Hindlimb muscle (tissue), 1 donor: Measurements from ENCODE around the gene C10orf105. TPM values are rescaled to one million over a fixed set of nuclear protein-coding genes. Genes with fewer than 3 reads are reported as not detected.

Experiments
- DNase-seq: peaks from one replicate; pipeline ENCODE4 v3.0.0-alpha.2; 2013
- polyA plus RNA-seq: library from polyadenylated mRNA; unstranded; fragments of 120-200 nt; gene quantifications from one replicate; pipeline ENCODE4 v1.2.1, GENCODE V29; 2013; ENCODE audit not compliant: insufficient read length

The C10orf105 gene
- polyA plus RNA-seq, 1 donor: 0.50 TPM

DNA sequence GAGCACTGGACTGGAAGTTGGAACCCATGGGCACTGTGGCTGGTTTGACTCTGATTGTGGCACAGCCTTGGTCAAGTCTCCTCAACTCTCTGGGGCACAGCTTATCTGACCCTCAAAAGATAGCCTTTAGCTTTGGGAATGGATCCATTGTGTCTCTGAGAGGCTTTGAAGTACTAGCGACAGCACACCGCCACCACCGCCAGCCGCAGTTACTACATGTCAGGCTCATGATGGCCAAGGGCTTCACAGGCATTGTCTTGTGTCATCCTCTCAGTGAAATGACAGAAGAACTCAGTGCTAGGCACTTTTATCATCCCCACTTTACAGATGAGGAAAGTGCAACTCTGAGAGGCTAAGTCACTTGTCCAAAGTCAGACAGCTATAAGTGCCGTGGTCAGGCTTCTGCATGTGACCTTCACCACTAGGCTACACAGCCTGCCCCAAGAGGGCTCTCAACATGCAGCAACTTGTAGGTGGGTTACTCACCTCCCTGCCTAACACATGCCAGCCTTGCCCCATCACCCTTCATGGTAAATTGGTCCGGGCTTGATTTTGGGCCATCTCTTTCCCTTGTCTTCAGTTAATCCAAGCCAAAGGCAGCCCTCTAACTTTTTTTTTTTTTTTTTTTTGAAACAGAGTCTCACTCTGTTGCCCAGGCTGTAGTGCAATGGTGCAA lies 44.1 kb downstream of the C10orf105 start:
- no peak for DNase-seq

DNA sequence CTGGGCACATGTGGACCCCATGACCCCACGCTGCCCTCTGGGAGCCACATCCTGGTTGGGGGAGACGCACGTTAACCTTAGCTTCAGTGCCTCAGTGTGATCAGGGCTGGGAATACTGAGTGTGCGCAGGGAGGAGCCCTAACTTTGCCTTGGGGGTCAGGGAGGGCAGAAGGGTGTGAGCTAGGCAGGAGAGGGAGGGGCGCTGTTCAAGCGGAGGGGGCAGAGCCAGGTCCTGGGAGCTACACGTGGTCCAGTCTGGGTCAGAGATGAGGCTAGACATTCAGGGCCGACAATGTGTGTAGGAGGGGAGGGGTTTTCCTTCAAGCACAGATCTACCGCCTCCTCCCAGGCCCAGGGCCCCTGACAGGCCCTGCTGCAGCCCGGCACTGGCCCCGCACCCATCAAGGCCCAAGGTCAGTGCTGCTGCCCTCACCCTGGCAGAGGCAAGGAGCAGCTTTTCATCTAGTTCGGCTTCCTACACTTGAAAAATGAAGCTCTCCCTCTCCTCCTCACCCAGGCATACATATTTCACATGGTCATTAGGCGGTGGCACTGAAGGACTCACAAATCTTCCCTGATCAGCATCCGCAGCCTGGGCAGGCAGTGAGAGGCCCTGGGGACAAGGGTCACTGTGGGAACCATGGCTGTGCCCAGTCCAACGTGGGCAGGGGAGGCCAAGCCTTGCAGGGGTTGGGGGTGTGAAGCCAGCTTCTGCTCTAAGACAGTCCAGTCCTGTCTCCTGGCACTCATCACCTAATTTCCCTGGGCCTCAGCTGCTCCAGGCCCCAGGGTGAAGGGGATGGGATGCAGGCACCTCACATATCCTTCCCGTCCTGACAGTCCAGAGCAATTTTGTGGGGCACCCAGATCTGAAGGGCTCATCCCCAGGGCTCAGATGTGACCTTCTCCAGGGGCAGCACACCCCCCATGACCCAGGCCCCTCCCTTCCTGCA lies 47.3 kb downstream of the C10orf105 start:
- no peak for DNase-seq

DNA sequence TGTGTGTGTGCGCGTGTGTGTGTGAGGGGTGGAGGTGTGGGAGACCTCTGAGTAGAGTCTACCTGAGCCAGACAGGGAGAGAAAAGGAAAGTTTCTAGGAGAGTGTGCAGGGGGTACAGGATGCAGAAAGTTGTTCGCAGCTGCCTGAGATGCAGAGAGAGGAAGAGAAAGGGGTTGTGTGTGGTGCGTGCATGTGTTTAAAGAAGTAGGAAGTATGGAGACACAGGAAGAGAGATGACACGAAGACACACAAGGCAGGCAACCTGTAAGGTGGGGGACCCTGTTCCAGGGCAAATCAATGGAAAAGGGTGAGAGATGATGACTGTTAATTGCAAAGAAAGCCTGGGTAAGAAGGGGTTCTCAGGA lies 52.2 kb downstream of the C10orf105 start:
- no peak for DNase-seq

DNA sequence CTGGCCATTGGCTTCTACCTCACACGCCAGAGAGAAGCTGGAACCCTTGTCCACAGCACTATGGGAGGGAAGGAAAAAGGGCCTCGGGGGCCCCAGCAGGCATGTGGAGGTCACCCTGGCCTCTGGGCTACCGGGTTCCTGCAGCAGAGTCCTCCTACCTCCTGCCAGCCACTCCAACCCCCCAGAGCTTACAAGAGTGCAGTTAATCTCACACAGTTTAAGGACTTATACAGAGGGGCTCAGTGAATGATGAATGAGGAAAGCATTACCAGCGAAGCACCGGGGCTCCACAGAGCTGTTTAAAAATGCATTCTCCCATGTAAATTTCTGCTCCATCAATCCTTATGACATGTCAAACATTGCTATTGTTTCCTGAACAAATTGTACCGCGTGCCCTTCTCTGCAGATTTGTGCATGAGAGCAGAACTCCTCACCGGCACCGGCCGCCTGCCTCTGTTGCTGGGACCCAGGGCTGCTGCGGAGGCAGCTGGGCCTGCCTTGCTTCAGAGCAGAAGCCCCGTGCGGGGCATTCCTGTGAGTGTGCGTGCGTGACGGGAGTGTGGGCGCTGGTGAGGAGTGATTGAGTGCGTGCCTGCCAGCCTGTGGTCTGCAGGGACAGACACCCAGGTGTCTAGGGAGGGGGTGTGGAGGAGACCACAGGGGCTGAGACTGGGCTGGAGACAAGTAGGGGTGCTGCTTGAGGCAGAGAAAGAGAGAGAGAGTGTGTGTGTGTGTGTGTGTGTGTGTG lies 52.8 kb downstream of the C10orf105 start:
- DNase-seq: no peak

DNA sequence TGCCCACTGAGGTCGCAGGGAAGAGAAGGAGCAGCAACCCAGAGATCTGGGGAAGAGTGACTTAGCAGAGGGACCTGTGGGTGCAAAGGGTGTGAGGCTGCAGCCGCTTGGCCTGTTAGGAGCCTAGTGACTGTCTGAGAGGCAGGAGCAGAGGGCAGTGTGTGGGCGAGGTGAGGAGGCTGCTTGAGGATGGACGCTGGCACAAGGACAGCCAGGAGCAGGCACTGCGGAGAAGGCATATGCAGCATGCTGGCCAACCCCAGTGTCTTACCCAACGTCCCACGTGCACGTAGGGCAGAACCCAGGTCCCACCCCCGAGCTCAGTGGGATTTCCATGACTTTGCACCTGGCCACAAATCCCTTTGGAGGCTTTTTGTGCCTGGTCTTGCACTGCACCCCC lies 54.1 kb downstream of the C10orf105 start:
- no peak for DNase-seq

DNA sequence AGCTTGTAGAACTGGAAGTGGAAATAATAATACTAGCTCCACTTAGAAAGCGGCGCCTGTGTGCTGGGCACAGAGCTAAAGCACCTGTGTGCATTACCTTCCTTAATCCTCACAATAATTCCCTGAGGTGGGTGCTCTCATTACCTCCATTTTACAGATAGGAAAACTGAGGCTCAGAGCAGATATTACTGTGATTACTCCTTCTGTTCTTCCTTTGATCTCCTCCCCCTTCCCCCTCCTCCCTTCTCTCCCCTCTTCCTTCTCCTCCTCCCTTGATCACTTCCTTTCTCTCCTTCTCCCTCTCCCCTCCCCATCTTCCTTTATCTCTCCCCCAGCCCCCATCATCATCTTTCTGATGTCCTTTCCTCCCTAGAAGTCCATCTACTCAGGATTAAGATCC lies 55.0 kb downstream of the C10orf105 start:
- DNase-seq: no peak

DNA sequence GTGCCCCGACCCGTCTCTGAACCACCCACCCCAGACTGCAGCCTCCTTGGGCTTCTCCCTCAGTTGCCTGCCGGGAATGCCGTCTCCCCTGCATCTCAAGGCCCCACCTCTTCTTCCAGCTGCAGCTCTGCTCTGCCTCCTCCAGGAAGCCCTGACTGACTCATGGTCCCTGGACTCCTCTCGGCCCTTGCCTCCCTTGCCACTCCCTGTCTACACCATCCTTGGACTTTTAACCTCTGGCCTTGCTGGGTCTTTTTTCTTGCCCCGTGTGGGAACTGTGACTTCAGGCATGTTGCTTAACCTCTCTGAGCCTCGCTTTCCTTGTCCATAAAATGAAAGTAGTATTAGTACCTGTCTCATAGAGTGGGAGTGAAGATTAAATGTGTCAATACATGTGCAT lies 56.3 kb downstream of the C10orf105 start:
- no peak for DNase-seq

DNA sequence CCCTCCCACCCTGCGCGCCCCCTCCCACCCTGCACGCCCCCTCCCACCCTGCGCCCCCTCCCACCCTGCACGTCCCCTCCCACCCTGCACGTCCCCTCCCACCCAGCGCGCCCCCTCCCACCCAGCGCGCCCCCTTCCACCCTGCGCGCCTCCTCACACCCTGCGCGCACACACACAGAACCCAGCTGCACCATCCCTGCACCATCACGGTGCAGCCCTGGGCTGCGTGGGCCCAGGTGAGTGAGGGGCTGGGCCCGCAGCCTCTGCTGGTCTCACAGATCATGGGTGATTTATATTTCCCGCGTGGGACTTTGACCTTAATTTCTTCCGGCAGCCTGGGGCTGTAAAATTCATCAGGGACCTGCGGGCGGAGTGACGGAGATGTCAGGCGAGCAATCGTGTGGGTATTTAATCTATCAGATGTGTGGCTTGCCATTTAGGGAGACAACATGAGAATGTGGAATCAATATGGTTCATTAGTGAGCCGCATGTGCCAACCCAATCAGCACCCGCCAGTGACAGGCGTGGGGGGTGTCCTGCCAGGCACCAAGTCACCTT lies 57.7 kb downstream of the C10orf105 start:
- no peak for DNase-seq

Other genes with a start within 250 kb of the C10orf105 start
- gene VSIR, start 53.7 kb upstream of the C10orf105 start, polyA plus RNA-seq: 50.4 TPM
- gene PSAP, start 131.5 kb upstream of the C10orf105 start, polyA plus RNA-seq: 520 TPM
- gene CHST3, start 244.6 kb upstream of the C10orf105 start, polyA plus RNA-seq: 16.2 TPM